ENCODE data around the gene GNG13.

Gene GNG13

GRCh38 chr16:818132-818531 is 17.6 kb upstream of the GNG13 start:
- Histone ChIP-seq H3K9ac (ENCODE audit: low read length) (no peak overlapping the region), H3K36me3 (ENCODE audit: low read length) (no peaks in the 10 kb centered on the region), H4K20me1 (ENCODE audit: low read depth, low read length) (no peaks in the 10 kb centered on the region), H3K4me3 (ENCODE audit: insufficient read depth, low read length, poor library complexity, severe bottlenecking) (no peak overlapping the region), H3K27me3 (ENCODE audit: low read length) (no peaks in the 10 kb centered on the region), H2AFZ (ENCODE audit: low read depth, low read length, severe bottlenecking) (no peak overlapping the region), H3K9me2 (replicated peaks; ENCODE audit: insufficient read depth, low read length) (no peaks in the 10 kb centered on the region), H3K27ac (ENCODE audit: low read depth, low read length) (no peak overlapping the region), H3K9me3 (ENCODE audit: insufficient read depth, low read length) (no peaks in the 10 kb centered on the region), H3F3A (ENCODE audit: insufficient read depth) (no peaks in the 10 kb centered on the region), H3K79me2 (ENCODE audit: insufficient read depth, low read length) (no peaks in the 10 kb centered on the region), H3K4me2 (ENCODE audit: low read depth, low read length, poor library complexity, severe bottlenecking) (no peak overlapping the region)
- TF ChIP-seq EZH2phosphoT487 (conservative IDR thresholded peaks at IDR 0.05; ENCODE audit: low read length), result no peak
- TF ChIP-seq, protein P1, sequence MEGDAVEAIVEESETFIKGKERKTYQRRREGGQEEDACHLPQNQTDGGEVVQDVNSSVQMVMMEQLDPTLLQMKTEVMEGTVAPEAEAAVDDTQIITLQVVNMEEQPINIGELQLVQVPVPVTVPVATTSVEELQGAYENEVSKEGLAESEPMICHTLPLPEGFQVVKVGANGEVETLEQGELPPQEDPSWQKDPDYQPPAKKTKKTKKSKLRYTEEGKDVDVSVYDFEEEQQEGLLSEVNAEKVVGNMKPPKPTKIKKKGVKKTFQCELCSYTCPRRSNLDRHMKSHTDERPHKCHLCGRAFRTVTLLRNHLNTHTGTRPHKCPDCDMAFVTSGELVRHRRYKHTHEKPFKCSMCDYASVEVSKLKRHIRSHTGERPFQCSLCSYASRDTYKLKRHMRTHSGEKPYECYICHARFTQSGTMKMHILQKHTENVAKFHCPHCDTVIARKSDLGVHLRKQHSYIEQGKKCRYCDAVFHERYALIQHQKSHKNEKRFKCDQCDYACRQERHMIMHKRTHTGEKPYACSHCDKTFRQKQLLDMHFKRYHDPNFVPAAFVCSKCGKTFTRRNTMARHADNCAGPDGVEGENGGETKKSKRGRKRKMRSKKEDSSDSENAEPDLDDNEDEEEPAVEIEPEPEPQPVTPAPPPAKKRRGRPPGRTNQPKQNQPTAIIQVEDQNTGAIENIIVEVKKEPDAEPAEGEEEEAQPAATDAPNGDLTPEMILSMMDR (IDR thresholded peaks at IDR 0.05; ENCODE audit: insufficient read depth, low read length, poor library complexity, severe bottlenecking), result no peak

GRCh38 chr16:817001-817906 is 16.7 kb upstream of the GNG13 start:
- H4K20me1 ChIP-seq (ENCODE audit: low read depth, low read length), result no peaks in the 10 kb centered on the region
- no peaks in the 10 kb centered on the region for H3F3A ChIP-seq (ENCODE audit: insufficient read depth)
- no peaks in the 10 kb centered on the region for H3K27me3 ChIP-seq (ENCODE audit: low read length)
- TF ChIP-seq EZH2phosphoT487 (conservative IDR thresholded peaks at IDR 0.05; ENCODE audit: low read length), result no peak
- TF ChIP-seq, protein P1 (IDR thresholded peaks at IDR 0.05; ENCODE audit: insufficient read depth, low read length, poor library complexity, severe bottlenecking), result no peak
- no peaks in the 10 kb centered on the region for H3K36me3 ChIP-seq (ENCODE audit: low read length)
- no peak overlapping the region for H3K27ac ChIP-seq (ENCODE audit: low read depth, low read length)
- no peaks in the 10 kb centered on the region for H3K9me2 ChIP-seq (replicated peaks; ENCODE audit: insufficient read depth, low read length)
- H3K4me2 ChIP-seq (ENCODE audit: low read depth, low read length, poor library complexity, severe bottlenecking), result no peak overlapping the region
- no peaks in the 10 kb centered on the region for H3K79me2 ChIP-seq (ENCODE audit: insufficient read depth, low read length)
- H3K9ac ChIP-seq (ENCODE audit: low read length), result no peak overlapping the region
- no peak overlapping the region for H3K4me3 ChIP-seq (ENCODE audit: insufficient read depth, low read length, poor library complexity, severe bottlenecking)
- H3K9me3 ChIP-seq (ENCODE audit: insufficient read depth, low read length), result no peaks in the 10 kb centered on the region
- H2AFZ ChIP-seq (ENCODE audit: low read depth, low read length, severe bottlenecking), result no peak overlapping the region

DNA sequence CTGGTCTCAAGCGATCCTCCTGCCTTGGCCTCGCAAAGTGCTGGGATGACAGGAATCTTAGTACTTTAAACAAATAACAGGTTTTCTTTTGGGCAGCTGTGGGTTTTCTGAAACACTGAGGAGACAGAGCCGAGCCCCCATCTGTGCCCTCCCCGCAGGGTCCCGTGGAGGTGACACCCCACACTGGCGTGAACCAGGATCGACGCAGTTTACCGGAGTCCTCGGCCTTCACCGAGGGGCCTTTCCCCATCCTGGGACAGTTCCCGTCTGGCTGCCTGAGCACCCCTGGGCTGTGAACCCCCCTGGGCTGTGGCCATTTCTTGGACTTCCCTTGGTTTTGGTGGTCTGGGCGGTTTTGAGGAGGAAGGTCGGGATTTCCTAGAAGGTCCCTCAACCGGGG is 15.3 kb upstream of the GNG13 start:
- H3K4me2 ChIP-seq (ENCODE audit: low read depth, low read length, poor library complexity, severe bottlenecking), result no peak overlapping the region
- no peak overlapping the region for H2AFZ ChIP-seq (ENCODE audit: low read depth, low read length, severe bottlenecking)
- no peaks in the 10 kb centered on the region for H3K27me3 ChIP-seq (ENCODE audit: low read length)
- H3K9ac ChIP-seq (ENCODE audit: low read length), result no peak overlapping the region
- H3K27ac ChIP-seq (ENCODE audit: low read depth, low read length), result no peak overlapping the region
- TF ChIP-seq, protein P1 (IDR thresholded peaks at IDR 0.05; ENCODE audit: insufficient read depth, low read length, poor library complexity, severe bottlenecking), result no peak
- TF ChIP-seq EZH2phosphoT487 (conservative IDR thresholded peaks at IDR 0.05; ENCODE audit: low read length), result no peak
- no peak overlapping the region for H3K4me3 ChIP-seq (ENCODE audit: insufficient read depth, low read length, poor library complexity, severe bottlenecking)
- H3F3A ChIP-seq (ENCODE audit: insufficient read depth), result no peaks in the 10 kb centered on the region
- H3K79me2 ChIP-seq (ENCODE audit: insufficient read depth, low read length), result no peaks in the 10 kb centered on the region
- H3K36me3 ChIP-seq (ENCODE audit: low read length), result no peaks in the 10 kb centered on the region
- H3K9me3 ChIP-seq (ENCODE audit: insufficient read depth, low read length), result no peaks in the 10 kb centered on the region
- H3K9me2 ChIP-seq (replicated peaks; ENCODE audit: insufficient read depth, low read length), result no peaks in the 10 kb centered on the region
- no peaks in the 10 kb centered on the region for H4K20me1 ChIP-seq (ENCODE audit: low read depth, low read length)
